ENCODE results near the gene COBLL1.
"Not testable (repeated sequence)": the region's sequence is repeated elsewhere in the genome, so short reads cannot be mapped to it uniquely, and the experiment has no call there.

The COBLL1 gene

GRCh38 chr2:164859906-164860693, 18.5 kb upstream of the COBLL1 start:
- H3K4me3 ChIP-seq (ENCODE audit: low read depth, low read length), result not testable (repeated sequence)

GRCh38 chr2:164859251-164859818, 17.7 kb upstream of the COBLL1 start:
- H3K4me3 ChIP-seq (ENCODE audit: low read depth, low read length), result no peak overlapping the region

GRCh38 chr2:164852086-164852485, 10.5 kb upstream of the COBLL1 start:
- H3K4me3 ChIP-seq (ENCODE audit: low read depth, low read length), result no peak overlapping the region

GRCh38 chr2:164850235-164850634, 8.6 kb upstream of the COBLL1 start:
- H3K4me3 ChIP-seq (ENCODE audit: low read depth, low read length), result no peak overlapping the region

GRCh38 chr2:164849506-164849905, 7.9 kb upstream of the COBLL1 start:
- no peak overlapping the region for H3K4me3 ChIP-seq (ENCODE audit: low read depth, low read length)

GRCh38 chr2:164847981-164848741, 6.5 kb upstream of the COBLL1 start:
- no peak overlapping the region for H3K4me3 ChIP-seq (ENCODE audit: low read depth, low read length)

- no peak overlapping the region for H3K4me3 ChIP-seq (ENCODE audit: low read depth, low read length)
These were observed 5.7 kb upstream of the COBLL1 start for GRCh38 chr2:164847291-164847690.

GRCh38 chr2:164846276-164846675, 4.7 kb upstream of the COBLL1 start:
- H3K4me3 ChIP-seq (ENCODE audit: low read depth, low read length), result no peak overlapping the region

GRCh38 chr2:164843346-164843911, 1.8 kb upstream of the COBLL1 start:
- no peak overlapping the region for H3K4me3 ChIP-seq (ENCODE audit: low read depth, low read length)

- no peak overlapping the region for H3K4me3 ChIP-seq (ENCODE audit: low read depth, low read length)
These were observed 972 bp upstream of the COBLL1 start for GRCh38 chr2:164842624-164842966.

- H3K4me3 ChIP-seq (ENCODE audit: low read depth, low read length), result peak overlapping the region; percentile 56
These were observed 499 bp downstream of the COBLL1 start for GRCh38 chr2:164840930-164841718.

GRCh38 chr2:164840458-164840929, 1.1 kb downstream of the COBLL1 start:
- H3K4me3 ChIP-seq (ENCODE audit: low read depth, low read length), result peak overlapping the region; percentile 56

- H3K4me3 ChIP-seq (ENCODE audit: low read depth, low read length), result peak overlapping the region; percentile 56
These were observed 1.6 kb downstream of the COBLL1 start for GRCh38 chr2:164839914-164840457.

- no peak overlapping the region for H3K4me3 ChIP-seq (ENCODE audit: low read depth, low read length)
These were observed 3.8 kb downstream of the COBLL1 start for GRCh38 chr2:164837807-164838206.

GRCh38 chr2:164836907-164837306, 4.7 kb downstream of the COBLL1 start:
- no peak overlapping the region for H3K4me3 ChIP-seq (ENCODE audit: low read depth, low read length)

- H3K4me3 ChIP-seq (ENCODE audit: low read depth, low read length), result no peak overlapping the region
These were observed 6.3 kb downstream of the COBLL1 start for GRCh38 chr2:164835302-164835701.

- no peak overlapping the region for H3K4me3 ChIP-seq (ENCODE audit: low read depth, low read length)
These were observed 9.7 kb downstream of the COBLL1 start for GRCh38 chr2:164831887-164832286.

- no peak overlapping the region for H3K4me3 ChIP-seq (ENCODE audit: low read depth, low read length)
These were observed 10.4 kb downstream of the COBLL1 start for GRCh38 chr2:164831180-164831579.

- H3K4me3 ChIP-seq (ENCODE audit: low read depth, low read length), result no peak overlapping the region
These were observed 15.1 kb downstream of the COBLL1 start for GRCh38 chr2:164826293-164827243.
